Body of pancreas (tissue), 4 donors: ENCODE measurements around the gene ORC4.

ENCODE experiments used
- CTCF ChIP-seq, 7 experiments: fragments of 450-650 bp in 4 of 7; fragments of 200-600 bp in 3 of 7; sonication (generic) in 3 of 7; IDR thresholded peaks; one replicate each; pipeline ENCODE4 v1.5.1; 2016 to 2019; ENCODE audit warnings: antibody characterized with exemption in 7 of 7
- POLR2A ChIP-seq, 3 donors: fragments of 450-650 bp; IDR thresholded peaks; one replicate each; pipeline ENCODE4 v1.6.1; 2016; ENCODE audit warnings: antibody characterized with exemption in 3 of 3, mild to moderate bottlenecking in 2 of 3

- TF ChIP-seq CTCF (IDR thresholded peaks at IDR 0.05), result peak in 6 of 7 experiments; percentile 8 to 70 (median 49)
- TF ChIP-seq POLR2A (IDR thresholded peaks at IDR 0.05), result peak; percentile 57 to 89 (median 88)
Observed at GRCh38 chr2:148020111-148021058, at the start of gene ORC4.
